ENCODE results near the gene PSMD12. TPM values are rescaled to one million over a fixed set of nuclear protein-coding genes. Genes with fewer than 3 reads are reported as not detected.
"Not testable (repeated sequence)": the region's sequence is repeated elsewhere in the genome, so short reads cannot be mapped to it uniquely, and the experiment has no call there.

Gene PSMD12
- total RNA-seq = 56.2 TPM
- long read RNA-seq, full-length matches to known transcripts = 188 of 210 reads
- long read RNA-seq, partial matches to known transcripts = 7 of 210 reads
- long read RNA-seq, other reads (novel, unspliced or antisense) = 15 of 210 reads

DNA sequence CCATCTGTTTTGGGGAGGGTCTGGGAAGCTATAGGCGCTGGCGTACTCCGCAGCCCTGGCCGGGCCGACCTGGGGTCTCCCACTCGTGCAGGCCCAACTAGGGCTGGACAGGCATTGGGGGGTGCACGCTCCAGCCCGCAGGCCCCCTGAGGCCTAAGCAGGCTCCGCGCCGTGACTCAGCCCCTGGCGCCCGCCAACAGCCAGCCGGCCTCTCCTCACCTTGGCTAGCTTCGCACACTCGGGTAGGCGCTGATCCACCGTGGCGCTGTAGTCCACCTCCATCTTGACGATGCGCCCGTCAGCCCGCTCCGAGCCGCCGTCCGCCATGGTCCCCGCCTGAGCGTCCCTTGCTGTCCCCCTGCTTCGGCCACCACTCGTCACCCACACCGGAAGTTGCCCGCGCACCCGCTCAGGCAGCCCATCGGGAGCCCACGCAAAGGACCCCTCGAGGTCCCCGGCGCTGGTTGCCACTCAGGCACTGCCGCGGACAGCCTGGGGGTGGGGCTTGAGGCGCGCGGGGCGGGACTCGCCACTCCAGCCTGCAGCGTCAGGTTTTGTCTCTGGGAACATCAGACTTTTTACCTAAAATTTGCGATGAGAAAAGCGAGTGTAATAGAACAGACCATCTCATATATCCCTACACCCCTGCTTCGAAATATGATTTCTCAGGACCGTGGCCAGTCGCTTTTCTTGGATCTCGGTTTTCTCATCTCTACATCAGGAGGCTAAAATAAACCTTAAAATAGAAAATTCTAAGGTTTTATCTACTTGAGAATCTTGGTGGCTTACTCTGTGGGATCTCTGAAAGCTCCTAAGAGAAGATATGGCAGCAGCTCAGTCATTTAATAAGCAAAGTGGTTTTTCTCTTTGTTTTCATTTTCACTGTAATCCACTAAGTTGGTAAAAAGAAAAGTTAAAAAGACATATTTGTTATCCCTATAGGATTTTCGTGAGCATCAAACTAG is at the start of gene PSMD12:
PSMD12 (minus strand) TSS at position 385 of the 965 bp plus-strand sequence; CDS start at position 327, 58 bp downstream.
- DNase-seq (ENCODE audit: low spot score) = peak; percentile 98

DNA sequence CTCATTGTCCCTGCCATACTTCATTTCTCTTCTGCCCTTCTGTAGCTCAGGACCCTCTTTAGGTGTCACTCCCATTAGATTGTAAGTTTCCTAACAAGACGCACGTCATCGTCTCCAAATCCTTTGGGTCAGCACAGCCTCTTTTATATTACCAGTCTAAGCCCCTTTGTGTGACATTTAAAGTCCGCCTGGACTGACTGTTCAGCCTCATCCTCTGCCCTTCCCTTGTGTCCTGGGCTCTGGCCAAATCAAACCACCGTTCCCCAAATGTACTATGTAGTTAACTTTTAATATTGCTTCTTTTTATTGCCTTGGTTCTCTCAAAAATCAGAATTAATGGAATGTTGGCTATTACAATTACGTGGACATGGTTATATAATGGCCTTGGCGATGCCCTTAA is 48.9 kb upstream of the PSMD12 start:
- DNase-seq (ENCODE audit: low spot score) = no peak

DNA sequence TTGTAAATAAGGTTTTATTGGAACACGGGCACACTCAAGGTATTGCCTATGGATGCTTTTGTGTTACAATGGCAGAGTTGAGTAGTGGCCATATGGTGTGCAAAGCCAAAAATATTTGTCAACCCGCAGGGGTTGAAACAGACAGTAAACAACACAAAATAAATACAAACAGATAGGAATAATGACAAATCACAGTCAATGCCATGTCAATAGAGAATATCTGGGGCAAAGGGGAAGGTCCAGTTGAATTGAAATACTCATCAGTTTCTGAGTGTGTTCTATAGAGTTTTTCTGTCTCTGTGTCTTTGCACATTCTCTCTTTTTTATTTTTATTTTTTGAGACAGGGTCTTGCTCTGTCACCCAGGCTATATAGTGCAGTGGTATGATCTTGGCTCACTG is 48.2 kb upstream of the PSMD12 start:
- DNase-seq (ENCODE audit: low spot score) = no peak

DNA sequence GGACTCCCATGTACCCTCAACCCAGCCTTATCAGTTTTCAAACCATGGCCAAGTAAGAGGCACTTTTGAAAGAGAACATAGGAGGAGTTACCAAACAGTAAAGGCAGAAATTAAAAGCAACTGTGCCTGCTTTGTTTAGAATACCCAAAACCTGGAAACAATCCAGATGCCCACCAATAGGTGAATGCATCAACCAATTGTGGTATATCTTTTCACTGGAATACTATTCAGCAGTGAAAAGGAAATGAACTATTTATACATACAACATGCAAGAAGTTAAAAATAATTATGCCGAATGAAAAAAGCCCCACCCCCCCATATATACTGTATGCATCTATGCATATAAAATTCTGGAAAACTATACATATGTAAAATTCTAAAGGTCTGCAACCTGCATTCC is 47.8 kb upstream of the PSMD12 start:
- DNase-seq (ENCODE audit: low spot score) = no peak

DNA sequence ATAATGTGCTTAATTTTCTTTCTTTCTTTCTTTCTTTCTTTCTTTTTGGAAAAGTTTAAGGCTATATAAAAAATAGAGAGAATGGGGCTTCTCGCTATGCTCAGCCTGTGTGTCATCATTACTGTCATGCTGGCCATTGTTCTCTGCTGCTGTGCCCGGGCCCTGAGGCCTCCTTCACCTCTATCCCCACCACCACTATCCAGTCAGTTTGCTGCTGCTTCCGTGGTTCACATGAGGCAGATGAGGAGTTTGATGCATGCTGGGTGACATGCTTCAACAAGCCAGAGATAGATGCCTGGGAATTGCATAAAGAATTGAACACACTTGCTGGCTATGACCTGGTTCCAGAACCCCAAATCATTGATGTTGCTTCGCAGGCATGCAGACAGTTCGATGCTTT is 47.0 kb upstream of the PSMD12 start:
- no peak for DNase-seq (ENCODE audit: low spot score)

DNA sequence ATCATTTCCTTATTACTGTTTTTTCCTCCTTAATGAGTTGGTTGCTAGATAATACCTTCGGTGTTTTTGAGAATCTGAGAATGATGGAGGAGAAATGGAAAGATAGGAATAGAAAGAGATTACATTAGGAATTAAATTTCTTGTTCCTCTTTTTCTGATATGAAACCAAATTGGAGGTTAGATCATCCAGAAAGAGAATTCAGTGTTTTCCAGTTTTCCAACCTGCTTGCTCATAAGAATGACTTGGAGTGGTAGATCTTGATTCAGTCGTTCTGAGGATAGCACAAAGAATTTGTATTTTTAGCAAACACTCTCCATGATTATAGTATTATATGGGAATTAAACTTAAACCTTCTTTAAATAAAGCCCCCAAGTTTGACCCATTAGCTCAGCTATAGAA is 46.6 kb upstream of the PSMD12 start:
- DNase-seq (ENCODE audit: low spot score) = no peak

DNA sequence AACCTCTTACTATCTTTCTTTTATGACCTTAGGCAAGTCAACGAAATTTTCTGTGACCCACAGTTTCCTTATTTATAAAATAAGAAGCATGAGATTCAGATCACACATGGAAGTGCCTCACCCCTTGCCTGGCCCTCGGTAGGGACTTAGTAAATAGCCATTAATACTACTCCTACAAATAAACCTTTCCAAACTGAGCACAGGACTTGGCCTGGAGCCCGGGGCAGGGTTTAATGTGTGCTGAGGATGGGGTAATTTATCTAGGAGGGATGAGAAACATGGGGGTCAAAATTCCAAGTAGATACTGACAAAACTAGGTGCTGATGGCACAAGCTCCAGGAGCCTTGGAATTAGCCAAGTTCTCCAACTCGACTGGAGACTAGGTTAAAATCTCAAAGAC is 45.7 kb upstream of the PSMD12 start:
- no peak for DNase-seq (ENCODE audit: low spot score)

DNA sequence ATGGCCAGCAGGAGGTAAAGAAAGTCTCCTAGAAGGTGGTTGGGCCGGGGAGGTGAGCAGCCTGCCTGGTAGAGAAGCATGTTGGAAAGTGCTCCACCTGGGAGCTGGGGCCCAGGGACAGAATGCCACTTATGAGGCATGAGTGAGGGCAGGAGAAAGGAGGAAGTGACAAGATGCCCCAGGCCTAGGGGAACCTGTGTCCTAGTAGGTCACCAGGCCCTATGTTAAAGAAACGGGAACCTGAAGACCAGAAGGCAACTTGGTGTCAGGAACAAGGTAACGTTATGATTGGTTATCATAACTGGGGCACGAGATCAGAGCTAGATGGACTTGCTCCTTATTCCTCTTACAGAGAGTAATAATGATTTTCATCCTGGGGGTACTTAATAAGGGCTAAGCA is 45.0 kb upstream of the PSMD12 start:
- DNase-seq (ENCODE audit: low spot score) = no peak

DNA sequence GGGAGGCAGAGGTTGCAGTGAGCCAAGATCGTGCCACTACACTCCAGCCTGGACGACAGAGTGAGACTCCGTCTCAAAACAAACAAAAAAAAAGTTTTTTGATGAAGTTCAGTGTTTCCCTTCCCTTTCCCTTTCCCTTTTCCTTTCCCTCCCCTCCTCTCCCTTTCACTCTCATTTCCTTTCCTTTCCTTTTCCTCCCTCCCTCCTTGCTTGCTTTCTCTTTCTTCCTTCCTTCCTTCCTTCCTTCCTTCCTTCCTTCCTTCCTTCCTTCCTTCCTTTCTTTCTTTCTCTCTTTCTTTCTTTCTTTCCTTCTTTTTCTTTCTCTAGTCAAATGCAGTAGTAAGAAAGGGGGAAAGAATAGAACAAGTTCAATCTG is 42.1 kb upstream of the PSMD12 start:
- not testable (repeated sequence) for DNase-seq (ENCODE audit: low spot score)

DNA sequence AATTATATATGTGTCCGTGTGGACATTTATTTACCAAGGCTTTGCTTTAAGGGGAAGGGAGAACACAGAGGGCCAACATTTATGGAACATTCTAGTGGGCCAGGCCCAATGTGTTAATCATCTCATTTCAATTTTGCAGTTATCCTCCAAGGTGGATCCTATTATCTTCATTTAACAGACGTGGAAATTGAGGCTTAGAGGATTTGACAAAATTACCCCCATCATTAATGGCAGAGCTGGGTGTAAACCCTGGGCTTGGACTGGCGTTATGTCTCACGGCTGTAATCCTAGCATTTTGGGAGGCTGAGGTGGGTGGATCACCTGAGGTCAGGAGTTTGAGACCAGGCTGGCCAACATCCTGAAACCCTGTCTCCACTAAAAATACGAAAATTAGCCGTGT is 37.1 kb upstream of the PSMD12 start:
- no peak for DNase-seq (ENCODE audit: low spot score)

DNA sequence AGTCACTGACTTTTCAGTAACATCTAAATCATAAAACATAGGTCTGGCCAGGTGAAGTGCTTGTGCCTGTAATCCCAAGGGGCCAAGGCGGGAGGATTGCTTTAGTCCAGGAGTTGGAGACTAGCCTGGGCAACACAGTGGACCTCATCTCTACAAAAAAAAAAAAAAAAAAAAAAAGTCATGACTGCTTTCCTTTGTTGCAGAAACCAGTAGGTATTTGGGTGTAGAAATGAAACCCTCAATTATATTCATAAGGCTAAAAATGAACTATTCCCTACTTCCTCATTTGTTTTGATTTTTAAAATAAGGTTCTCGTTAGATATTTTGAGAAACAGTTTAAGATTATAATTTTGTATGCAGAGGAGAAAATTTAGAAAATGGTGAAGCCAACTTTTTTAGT is 36.7 kb upstream of the PSMD12 start:
- DNase-seq (ENCODE audit: low spot score) = no peak

DNA sequence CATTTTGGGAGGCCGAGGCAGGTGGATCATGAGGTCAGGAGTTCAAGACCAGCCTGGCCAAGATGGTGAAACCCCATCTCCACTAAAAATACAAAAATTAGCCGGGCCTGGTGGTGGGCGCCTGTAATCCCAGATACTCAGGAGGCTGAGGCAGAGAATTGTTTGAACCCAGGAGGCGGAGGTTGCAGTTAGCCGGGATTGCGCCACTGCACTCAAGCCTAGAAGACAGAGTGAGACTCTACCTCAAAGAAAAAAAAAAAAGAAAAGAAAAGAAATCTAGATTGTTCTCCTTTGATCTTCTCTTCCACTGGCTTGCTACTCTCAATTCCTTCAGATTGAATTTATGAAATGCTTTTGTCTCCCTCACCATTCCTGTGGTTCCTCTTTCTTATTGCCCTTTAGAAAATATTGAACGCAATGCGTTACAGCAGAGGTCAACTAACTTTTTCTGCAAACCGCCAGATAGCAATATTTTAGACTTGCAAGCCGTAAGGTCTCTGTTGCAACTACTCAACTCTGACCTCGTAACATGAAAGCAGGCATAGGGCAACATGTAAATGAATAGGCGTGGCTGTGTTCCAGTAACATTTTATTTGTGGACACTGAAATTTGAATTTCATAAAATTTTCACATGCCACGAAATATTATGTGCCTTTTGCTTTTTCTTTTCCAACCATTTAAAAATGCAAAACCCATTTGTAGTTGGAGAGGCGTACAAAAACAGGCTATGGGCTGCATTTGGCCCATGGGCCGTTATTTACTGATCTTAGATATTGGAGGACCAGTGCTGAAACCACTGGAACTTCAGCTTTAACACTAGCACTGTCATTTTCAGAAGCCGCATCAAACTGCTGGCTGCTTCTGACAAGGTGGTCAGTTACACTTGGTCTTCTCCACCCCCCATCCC is 35.5 kb upstream of the PSMD12 start:
- no peak for DNase-seq (ENCODE audit: low spot score)

DNA sequence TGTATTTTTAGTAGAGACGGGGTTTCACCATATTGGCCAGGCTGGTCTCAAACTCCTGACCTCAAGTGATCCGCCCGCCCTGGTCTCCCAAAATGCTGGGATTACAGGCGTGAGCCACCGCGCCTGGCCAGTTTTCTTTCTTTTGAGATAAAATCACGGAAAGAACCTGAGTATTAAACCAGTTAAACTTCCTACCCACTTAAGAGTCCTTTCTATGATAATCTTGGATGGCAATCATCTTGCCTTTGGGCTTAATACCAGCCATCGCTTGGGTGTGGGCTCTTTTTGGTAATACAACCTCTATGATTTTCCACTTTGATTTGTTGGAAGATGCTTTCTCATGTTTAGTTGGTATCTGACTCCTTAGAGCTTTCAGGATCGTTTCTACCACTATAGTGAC is 34.7 kb upstream of the PSMD12 start:
- no peak for DNase-seq (ENCODE audit: low spot score)

DNA sequence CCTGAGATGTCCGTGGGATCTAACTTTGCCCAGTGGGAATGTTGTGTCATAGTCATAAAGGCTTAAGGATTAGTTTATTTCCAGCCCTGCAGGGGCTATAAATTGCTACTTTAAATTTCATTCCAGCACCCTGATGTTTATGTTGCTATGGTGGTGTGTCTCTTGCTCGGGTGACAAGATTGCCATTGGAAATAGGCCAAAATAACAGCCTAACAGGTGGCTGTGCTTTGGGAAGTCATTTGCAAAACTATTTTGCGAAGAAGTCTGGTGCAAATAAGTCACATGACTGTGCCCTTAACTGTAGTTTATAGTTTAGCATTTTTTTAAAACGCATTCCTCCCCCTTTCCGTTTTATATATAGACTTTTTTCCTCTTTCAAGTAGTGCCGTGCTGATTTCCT is 33.8 kb upstream of the PSMD12 start:
- no peak for DNase-seq (ENCODE audit: low spot score)

DNA sequence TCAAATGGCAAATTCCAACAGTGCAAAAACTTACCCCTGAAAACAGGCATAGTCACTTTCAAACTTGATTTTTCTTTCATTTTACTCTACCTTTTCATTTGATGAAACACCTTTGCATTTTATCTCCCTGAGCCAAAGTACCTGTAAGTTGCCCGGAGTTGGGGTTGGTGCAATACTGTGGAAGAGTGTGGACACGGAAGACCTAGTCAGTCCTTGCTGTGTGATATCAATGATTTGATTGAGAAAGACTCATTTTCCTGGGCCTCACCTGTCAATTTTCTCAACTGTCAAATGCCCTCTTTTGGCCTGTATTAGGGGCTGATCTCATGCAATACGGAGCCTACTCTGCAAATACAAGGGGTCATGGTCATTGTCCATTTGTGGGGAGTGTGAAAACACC is 33.3 kb upstream of the PSMD12 start:
- DNase-seq (ENCODE audit: low spot score) = no peak

DNA sequence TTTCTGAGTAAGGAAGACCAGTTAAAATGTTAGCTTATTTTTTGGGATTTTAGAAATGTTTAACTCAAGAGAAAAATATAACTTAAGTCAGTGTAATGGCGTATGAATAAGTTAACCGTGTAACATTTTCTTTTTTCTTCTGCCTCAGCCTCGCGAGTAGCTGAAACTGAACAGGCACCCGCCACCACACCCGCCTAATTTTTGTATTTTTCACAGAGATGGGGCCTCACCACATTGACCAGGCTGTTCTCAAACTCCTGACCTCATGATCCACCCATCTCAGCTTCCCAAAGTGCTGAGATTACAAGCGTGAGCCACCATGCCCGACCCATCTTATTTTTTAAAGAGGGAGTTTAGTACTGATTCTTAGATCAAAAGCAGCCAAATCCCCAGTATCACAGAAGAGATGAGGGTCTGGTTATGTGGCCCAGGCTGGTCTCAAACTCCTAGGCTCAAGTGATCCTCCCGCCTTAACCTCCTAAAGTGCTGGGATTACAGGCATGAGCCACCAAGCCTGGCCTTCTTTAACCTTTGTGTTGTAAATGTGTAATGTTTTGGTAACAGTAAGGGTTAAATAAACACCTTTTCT is 27.5 kb upstream of the PSMD12 start:
- DNase-seq (ENCODE audit: low spot score) = no peak

DNA sequence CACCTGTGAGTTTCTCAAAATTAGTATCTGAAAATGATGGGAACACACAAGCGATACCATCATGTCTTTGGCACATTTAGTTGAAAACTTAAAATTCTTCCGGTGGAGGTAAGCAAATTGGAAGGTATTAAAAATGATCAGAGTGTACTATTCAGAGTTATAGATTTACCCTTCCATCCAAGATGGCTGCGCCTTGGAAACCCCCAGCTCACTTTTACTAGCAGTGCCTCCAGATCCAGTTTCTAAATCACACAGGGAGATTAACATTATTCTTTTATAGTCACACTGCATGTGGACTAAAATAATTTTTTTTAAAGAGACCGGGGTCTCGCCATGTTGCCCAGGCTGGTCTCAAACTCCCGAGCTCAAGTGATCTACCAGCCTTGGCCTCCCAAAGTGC is 25.7 kb upstream of the PSMD12 start:
- no peak for DNase-seq (ENCODE audit: low spot score)

DNA sequence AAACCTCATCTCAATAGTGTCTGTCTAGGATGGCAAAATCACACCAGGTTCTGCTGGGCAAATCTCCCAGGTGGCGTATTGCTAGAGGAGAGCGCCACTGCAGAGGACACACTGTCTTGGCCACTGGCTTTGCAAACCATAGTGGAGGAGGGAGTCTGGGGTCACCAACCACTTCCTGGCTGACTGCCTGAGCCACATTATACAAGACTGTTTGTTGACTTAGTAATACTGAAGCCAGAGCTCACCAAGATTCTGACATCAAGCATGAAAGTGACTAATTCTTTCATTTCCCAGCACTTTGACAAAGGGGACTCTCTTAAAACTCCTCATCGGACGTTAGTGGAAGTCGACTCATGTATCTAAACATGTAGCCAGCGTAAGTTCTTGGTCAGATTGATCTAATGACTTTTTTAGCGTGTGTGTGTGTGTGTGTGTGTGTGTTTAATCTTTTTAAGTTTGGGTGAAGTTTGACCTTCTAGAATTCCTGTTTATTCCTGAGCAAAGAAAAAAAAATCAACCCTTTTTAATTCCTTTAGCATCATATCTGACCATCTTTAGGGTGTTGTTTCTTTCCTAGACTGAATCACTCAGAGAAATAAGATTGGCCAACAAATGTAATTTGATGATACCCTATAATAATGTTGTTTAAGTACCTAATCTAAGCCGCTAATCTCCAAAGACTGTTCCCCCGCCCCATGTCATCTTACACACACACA is 24.4 kb upstream of the PSMD12 start:
- no peak for DNase-seq (ENCODE audit: low spot score)

DNA sequence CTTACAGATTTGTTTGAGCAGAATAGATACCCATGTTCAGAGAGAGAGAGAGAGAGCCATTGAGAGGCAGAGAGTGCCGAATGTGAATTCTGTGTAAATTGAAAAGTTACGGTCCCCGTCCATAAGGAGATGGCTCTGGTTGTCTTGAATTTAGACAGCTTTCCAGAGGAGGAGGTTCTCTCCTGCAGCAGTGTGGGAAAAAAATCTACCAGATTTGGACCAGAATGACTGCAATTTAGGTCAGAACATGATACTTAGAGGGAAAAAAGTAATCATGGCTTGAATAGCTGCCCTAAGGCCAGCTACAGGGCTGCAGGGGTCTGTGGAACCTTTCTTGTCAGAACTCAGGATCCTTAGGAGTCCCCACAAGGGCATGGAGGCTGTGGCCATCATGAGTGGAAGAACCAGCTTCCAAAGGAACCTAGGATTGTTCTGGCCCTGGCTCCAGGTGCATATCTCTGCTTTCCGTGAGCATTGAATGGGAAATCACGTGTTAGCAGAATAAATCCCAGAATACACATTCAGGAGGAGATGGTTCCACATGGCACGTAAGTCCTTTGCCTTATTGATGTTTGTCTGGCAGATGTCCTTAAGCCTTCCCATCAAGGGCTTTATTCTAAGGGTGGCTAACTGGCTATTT is 23.7 kb upstream of the PSMD12 start:
- DNase-seq (ENCODE audit: low spot score) = no peak

DNA sequence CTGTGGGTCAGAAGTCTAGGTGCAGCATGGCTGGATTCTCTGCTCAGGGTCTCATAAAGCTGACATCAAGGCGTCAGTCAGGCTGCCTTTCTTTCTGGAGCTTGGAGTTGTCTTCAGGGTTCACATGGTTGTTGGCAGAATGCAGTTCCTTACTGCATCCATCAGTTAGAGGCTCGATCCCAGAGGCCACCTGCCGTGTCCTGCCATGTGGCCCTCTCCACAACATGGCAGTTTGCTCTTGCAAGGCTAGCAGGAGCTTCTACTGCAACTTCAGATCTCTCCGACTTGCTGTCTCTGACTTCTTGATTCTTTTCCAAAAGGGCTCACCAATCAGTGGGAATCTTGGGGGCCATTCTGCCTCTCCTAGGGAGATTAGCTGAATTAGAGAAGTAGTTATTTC is 22.6 kb upstream of the PSMD12 start:
- no peak for DNase-seq (ENCODE audit: low spot score)

Measured in mesenteric fat pad (tissue), 1 donor.